GM19468 (cell line): ENCODE data around the gene TMEM125.

ENCODE experiments used
- ATAC-seq: cut with Tn5 transposase; IDR thresholded peaks from one replicate; pipeline ENCODE4 v1.9.1; 2021; ENCODE audit warnings: mild to moderate bottlenecking, moderate library complexity, moderate number of reproducible peaks; ENCODE audit not compliant: unreplicated experiment; ENCODE audit errors: extremely low read depth

Gene TMEM125

GRCh38 chr1:43288785-43289706, 19.3 kb downstream of the TMEM125 start:
- no peak for ATAC-seq

- no peak for ATAC-seq
Observed at GRCh38 chr1:43292216-43292615, 22.4 kb downstream of the TMEM125 start.

- no peak for ATAC-seq
Observed at GRCh38 chr1:43292679-43293078, 22.9 kb downstream of the TMEM125 start.

GRCh38 chr1:43293176-43293575, 23.4 kb downstream of the TMEM125 start:
- no peak for ATAC-seq

GRCh38 chr1:43293896-43294760, 24.3 kb downstream of the TMEM125 start:
- ATAC-seq, result no peak

- no peak for ATAC-seq
Observed at GRCh38 chr1:43294761-43295160, 25.0 kb downstream of the TMEM125 start.

- ATAC-seq, result no peak
Observed at GRCh38 chr1:43296207-43296606, 26.4 kb downstream of the TMEM125 start.

GRCh38 chr1:43298055-43298454, 28.3 kb downstream of the TMEM125 start:
- no peak for ATAC-seq

DNA sequence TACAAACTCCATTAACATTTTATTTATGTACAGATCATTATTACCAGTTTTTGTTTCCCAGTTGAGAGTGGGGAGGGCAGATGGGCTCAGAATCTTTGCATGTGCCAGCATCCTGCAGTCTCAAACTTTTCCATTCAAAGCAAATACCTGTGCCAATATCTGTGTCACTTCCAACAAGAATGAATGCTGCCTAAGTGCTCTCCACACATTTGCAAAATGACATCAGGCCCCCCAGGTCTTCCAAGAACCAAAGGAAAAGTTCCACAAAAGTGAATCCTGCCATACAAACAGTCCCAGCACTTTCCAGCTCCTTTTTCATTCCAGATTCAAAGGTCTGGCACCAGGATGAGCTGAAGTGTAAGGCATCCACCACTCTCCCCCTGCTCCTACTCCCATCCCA, 29.3 kb downstream of the TMEM125 start:
- ATAC-seq, result no peak

DNA sequence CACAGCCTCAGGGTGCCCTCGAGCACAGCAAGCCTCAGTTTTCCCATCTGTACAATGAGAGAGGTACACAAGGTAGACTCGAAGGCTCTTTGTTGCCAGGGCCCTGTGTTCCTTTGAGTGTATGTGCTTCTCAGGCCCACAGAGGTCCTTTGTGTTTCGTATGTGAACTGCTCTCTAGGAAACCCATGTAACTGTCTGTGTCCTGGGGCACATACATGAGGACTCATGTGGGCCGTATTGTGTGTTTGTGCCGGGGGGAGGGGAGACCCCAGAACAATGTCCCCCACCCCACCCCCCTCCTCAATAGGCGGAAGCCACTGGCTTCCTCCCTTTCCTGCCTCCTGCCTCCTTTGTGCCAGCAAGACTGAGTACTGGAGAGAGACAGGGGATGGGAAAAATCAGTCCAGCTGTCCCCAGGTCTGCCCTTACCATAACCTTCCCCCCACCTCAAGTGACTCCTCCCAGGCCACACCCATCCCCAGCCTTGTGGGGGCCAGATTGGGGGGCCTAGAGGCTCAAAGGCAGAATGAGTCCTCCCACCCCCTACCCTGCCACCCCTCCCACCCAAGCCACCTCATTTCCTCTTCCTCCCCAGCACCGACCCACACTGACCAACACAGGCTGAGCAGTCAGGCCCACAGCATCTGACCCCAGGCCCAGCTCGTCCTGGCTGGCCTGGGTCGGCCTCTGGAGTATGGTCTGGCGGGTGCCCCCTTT, 30.8 kb downstream of the TMEM125 start, which contains the start of gene TIE1:
TSS of gene TIE1 (plus strand) at position 605 of the 717 bp plus-strand sequence. CDS start at position 695, 90 bp downstream.
- ATAC-seq, result no peak

DNA sequence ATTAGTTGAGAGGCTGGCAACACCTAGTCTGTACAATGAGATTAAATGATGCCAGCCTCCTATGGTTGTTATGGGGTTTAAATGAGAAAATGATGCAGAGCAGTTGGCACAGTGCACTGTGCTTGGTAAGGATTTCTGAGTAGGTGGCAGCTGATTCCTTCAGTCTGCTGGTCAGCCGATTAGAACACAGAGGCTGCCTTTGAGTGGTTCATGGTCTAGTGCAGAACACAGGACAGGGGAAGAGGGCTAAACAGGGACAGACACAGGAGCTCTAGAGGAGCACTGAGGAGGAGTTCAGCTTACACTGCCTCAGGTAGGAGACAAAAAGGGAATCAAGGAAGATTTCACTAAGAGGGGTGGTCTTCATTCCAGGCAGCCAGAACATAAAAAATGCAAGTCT, 32.4 kb downstream of the TMEM125 start:
- ATAC-seq, result no peak

DNA sequence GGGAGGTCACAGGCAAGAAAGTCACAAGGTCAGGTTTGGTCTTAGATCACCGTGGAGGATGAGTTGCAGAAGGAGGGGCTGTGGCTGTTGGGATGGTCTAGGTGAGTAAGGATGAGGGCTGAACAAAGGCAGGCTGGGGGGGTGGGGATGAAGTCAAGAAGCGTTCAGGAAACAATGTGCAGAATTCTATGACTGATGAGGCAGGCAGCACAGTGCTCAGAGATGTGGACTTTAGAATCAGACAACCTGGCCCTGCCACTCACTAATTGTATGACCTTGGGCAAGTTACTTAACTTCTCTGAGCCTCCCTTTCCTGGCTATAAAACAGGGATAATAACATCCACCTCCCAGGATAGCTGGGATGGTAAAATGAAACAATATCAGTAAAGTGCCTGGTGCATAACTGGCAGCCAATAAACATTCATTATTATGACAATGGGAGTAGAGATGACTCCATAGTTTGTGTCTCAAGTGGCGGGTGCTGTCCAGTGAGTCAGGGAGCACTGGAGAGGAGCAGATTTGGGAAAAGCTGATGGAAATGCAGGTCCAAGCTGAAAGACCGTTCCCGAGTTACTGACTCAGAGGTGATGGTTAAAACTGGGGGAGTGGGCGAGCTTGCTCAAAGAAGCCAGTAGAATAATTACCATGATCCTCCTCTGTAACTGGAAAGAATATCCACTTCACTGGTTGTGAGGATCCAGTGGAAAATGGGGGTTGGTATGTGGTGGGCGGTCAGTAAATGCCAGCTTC, 33.1 kb downstream of the TMEM125 start:
- no peak for ATAC-seq

DNA sequence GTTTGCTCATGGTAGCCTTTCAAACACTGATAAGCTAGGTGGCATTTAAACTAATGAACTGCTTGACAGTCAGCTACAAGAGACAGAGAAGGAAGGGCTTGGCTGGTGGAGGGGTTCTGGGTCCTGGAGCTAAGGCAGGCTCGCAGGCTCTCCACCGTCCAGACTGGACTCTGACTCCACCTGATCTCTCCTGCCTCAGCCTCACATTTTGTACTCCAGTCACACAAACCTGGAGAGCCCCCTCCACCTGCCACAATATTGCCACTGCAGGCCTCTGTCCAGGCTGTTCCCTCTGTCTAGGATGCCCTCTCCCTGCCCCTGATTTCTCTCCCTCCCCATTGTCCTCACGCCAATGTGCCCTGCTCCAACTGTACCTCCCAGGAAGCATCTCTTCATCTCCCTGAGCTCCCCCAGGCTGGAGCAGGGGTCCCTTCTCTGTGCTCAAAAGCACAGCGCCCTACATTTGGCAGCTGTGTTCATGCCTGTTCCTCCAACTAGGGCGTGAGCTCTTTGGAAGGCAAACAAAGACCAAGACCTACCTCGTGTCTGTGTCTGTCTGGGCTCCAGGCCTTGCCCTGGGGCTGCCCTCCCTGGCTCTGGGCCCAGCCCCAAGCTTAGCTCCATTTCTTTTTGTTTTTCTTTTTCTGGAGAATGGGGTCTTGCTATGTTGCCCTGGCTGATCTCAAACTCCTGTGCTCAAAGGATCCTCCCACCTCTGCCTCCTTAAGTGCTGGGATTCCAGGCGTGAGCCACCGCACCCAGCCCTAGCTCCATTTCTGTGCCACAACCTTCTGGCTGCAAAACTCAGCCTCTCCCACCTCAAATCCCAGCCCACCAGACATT, 33.9 kb downstream of the TMEM125 start:
- ATAC-seq, result no peak

DNA sequence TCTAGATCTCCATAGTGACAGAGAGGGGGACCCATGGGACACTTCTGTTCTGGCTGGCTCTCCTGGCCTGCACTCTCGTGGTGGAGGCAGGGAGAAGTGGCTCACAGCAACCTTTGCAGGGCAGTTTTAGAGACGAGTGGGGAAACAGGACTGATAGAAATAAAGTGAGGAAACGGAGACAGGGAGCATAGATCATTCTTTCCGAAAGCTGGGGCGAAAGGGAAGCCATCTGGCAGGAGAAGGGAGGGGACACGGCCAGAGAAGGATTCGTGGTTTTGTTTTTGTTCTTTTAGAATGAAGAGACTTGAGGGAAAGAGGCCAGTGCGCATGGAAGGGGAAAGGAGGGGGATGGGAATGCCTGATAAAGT, 34.5 kb downstream of the TMEM125 start:
- ATAC-seq, result no peak

DNA sequence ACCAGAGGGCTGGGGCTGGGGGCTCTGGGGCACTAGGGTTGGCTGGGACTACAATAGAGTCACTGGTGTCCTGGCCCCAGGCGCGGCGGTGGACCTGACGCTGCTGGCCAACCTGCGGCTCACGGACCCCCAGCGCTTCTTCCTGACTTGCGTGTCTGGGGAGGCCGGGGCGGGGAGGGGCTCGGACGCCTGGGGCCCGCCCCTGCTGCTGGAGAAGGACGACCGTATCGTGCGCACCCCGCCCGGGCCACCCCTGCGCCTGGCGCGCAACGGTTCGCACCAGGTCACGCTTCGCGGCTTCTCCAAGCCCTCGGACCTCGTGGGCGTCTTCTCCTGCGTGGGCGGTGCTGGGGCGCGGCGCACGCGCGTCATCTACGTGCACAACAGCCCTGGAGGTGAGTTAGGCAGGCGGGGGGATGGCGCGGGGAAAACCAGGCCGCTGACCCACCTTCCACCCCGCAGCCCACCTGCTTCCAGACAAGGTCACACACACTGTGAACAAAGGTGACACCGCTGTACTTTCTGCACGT, 35.1 kb downstream of the TMEM125 start:
- ATAC-seq, result no peak

DNA sequence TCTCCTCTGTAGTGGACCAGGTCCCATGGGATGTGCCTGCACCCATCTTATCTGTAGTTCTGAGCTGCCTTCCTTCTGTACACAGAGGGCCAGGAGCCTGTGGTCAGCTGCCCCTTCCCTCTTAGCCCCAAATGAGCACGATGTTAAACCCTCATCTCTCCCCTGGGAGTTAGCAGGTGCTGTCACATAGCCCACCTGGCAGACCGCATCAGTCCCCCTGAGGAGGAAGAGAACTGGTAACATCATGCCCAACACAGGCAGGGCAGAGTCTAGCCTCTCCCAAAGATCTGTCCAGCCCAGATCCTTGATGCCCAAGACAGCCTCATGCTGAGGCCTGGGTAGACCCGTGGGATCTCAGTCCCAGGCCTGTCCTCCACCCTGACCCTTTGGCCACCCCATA, 35.7 kb downstream of the TMEM125 start:
- no peak for ATAC-seq

DNA sequence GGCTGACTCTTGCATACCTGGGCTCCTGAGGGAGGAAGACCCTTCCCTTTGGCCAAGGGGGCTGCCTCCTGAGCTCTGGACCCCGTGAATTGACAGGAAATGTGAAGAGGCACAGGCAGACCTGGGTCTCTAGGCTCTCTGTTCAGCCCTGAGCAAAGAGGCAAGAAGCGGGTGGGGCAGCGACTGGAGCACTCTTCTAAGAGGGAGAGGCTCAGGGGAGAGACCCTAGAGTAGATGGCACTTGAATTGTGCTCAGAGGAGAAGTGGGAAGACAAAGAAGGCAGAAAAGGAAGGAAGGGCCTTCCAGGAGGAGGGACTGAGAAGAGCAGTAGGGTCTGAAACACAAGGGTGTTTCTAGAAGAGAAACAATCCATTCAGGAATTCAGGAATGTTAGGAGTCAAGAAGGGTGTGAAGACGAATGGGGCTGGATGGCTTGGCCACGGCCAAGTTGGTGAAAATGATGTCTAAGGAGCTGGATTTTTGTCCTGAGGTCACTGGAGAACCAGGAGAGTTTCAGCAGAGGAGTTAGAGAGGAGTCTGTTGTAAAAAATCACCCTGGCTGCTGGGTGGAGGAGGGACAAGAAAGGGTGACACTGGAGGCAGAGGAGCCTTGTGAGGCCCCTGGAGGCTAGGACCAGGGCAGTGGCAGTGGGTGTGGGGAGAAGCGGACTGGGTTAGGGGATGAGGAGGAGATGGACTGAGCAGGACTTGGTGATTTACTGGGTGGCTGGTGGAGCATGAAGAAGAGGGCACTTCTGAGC, 36.3 kb downstream of the TMEM125 start:
- ATAC-seq, result no peak
